RWPE2 (cell line): Measurements from ENCODE around the gene FBXL17.

Experiments used
- ATAC-seq: fragments of 200-7000 bp; cut with Tn5 transposase; 3 replicates; pipeline ENCODE4 v1.9.1; 2021; ENCODE audit warnings: low read depth
- DNase-seq: peaks from one replicate; pipeline ENCODE4 v3.0.0-alpha.2; 2020; ENCODE audit warnings: low spot score
- H3K27ac ChIP-seq: fragments of 450-650 bp; 2 replicates; pipeline ENCODE4 v1.5.1; 2017; ENCODE audit warnings: mild to moderate bottlenecking; ENCODE audit not compliant: poor library complexity, severe bottlenecking
- H3K27me3 ChIP-seq: fragments of 250-450 bp; sonication (Bioruptor Pico); 2 replicates; pipeline ENCODE4 v1.5.1; 2021; ENCODE audit warnings: mild to moderate bottlenecking, moderate library complexity; ENCODE audit not compliant: insufficient read depth, poor library complexity, severe bottlenecking
- H3K36me3 ChIP-seq: fragments of 250-450 bp; sonication (Bioruptor Pico); 2 replicates; pipeline ENCODE4 v1.5.1; 2020; ENCODE audit warnings: low read depth, mild to moderate bottlenecking, moderate library complexity
- H3K4me1 ChIP-seq: fragments of 250-450 bp; sonication (Bioruptor Pico); 2 replicates; pipeline ENCODE4 v1.5.1; 2021; ENCODE audit warnings: mild to moderate bottlenecking, moderate library complexity; ENCODE audit not compliant: insufficient read depth, poor library complexity, severe bottlenecking
- H3K4me3 ChIP-seq: fragments of 250-450 bp; sonication (Bioruptor Pico); 2 replicates; pipeline ENCODE4 v1.5.1; 2021; ENCODE audit warnings: mild to moderate bottlenecking, moderate library complexity; ENCODE audit not compliant: severe bottlenecking
- H3K9me3 ChIP-seq: fragments of 250-450 bp; sonication (Bioruptor Pico); 2 replicates; pipeline ENCODE4 v1.5.1; 2021; ENCODE audit warnings: mild to moderate bottlenecking, moderate library complexity; ENCODE audit not compliant: severe bottlenecking
- CTCF ChIP-seq: fragments of 450-650 bp; IDR thresholded peaks from one replicate; pipeline ENCODE4 v1.5.1; 2017; ENCODE audit warnings: mild to moderate bottlenecking, moderate library complexity; ENCODE audit not compliant: poor library complexity, severe bottlenecking

The FBXL17 gene

DNA sequence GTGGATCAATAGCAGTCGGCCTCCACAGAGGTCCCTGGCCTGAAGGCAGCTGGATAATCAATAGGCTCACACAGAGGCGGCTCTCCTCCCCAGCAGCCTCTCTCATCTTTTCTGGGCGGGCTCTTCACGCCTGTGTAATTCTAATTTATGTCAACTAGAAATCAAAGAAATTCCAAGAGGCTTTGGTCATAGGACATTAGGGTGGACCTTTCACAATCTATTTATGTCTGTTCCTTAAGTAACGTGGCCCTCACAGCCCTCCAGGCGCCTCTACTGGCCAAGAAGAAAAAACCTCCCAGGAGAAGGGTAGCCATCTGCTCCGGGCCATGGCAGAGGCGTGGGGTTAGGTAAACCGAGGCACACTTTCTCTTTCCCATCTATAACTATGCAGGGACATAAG is 506.1 kb downstream of the FBXL17 start:
- ATAC-seq = peak; percentile 50; the same call in 1 of the 3 replicates
- H3K4me3 ChIP-seq = no peak overlapping the region
- H3K4me1 ChIP-seq = no peaks in the 10 kb centered on the region
- no peak for DNase-seq
- H3K36me3 ChIP-seq = no peaks in the 10 kb centered on the region
- TF ChIP-seq CTCF = peak; percentile 13
- H3K9me3 ChIP-seq = no peaks in the 10 kb centered on the region
- H3K27me3 ChIP-seq = no peaks in the 10 kb centered on the region
- no peak overlapping the region for H3K27ac ChIP-seq

DNA sequence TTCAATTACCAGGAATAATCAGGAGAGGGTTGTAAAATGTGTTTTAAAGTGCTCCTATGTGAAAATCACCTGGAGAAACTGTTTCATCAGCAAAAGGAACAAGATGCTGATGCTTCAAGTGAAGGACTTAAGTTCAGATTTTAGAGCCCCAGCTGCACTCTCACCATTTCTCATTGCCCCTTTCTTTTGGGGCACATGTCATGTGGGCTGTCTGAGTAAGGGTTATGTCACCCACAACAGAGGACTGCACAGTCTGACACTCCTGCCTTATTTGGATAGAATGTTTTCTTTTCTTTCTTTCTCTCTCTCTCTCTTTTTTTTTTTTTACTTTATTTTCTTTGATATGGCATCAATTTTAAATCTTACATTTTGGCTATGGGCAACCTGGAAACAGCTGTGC is 507.1 kb downstream of the FBXL17 start:
- TF ChIP-seq CTCF = no peak
- no peak for DNase-seq

DNA sequence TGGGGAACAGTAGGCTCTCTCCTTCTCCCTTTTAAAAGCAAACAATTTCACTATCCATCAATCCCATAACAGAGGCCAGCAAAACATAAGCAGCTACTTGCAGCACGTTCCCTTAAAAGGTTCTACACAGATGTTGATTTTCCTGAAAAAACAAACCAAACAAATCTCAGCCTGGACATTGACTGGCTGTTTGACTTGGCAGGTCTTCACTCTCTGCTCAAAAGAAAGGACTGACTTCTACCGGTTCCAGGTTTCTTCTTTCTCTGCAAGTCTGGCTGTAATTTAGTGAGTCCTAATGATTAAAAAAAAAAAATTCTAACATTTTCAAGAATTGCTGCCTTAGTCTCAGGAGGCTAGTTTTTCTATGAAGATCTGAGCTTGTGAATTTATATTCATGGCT is 508.0 kb downstream of the FBXL17 start:
- H3K27ac ChIP-seq = no peak overlapping the region
- no peak for DNase-seq
- H3K27me3 ChIP-seq = no peaks in the 10 kb centered on the region
- H3K9me3 ChIP-seq = no peaks in the 10 kb centered on the region
- H3K36me3 ChIP-seq = no peaks in the 10 kb centered on the region
- no peak for ATAC-seq
- H3K4me3 ChIP-seq = no peak overlapping the region
- peaks cover 9% of the 10 kb centered on the region for H3K4me1 ChIP-seq
- TF ChIP-seq CTCF = no peak

More for the DNA sequence above, 507.1 kb downstream of the FBXL17 start:
- H3K9me3 ChIP-seq = no peaks in the 10 kb centered on the region
- no peak overlapping the region for H3K4me3 ChIP-seq
- peak; percentile 52; the same call in 1 of the 3 replicates for ATAC-seq
- no peak overlapping the region for H3K27ac ChIP-seq
- H3K4me1 ChIP-seq = peaks cover 5% of the 10 kb centered on the region
- no peaks in the 10 kb centered on the region for H3K36me3 ChIP-seq
- H3K27me3 ChIP-seq = no peaks in the 10 kb centered on the region

DNA sequence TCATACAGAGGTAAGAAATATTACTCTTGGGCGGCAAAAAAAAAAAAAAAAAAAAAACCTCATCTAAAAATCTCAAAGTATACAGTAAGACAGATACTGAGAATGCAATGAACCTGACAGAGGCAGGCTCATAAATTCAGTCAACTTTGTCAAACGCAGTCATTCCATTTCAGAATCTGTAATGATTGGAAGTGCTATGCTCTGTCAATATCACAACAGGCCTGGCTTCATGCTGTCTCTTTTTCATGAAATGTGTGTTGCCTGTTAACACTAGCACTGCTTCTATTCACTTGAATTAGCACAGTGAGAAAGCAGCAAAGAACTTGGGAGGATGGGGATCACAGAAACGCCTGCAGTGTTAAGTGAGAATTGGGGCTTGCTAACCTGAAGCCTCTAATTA is 510.9 kb downstream of the FBXL17 start:
- DNase-seq = no peak
- H3K4me3 ChIP-seq = no peak overlapping the region
- H3K4me1 ChIP-seq = peaks cover 9% of the 10 kb centered on the region
- TF ChIP-seq CTCF = no peak
- no peaks in the 10 kb centered on the region for H3K9me3 ChIP-seq
- H3K36me3 ChIP-seq = no peaks in the 10 kb centered on the region
- no peak overlapping the region for H3K27ac ChIP-seq
- no peaks in the 10 kb centered on the region for H3K27me3 ChIP-seq
- no peak for ATAC-seq

GRCh38 chr5:107869438-107870115 is 512.3 kb downstream of the FBXL17 start:
- no peak for DNase-seq
- peak overlapping the region; percentile 44 for H3K27ac ChIP-seq
- no peak overlapping the region for H3K4me3 ChIP-seq
- TF ChIP-seq CTCF = no peak
- H3K27me3 ChIP-seq = no peaks in the 10 kb centered on the region
- H3K9me3 ChIP-seq = no peaks in the 10 kb centered on the region
- H3K36me3 ChIP-seq = no peaks in the 10 kb centered on the region
- peaks cover 9% of the 10 kb centered on the region for H3K4me1 ChIP-seq
- peak; percentile 99 for ATAC-seq
